IMR-90 (cell line): ENCODE results near the gene SPTBN5.

Experiments used
- CEBPB ChIP-seq: IDR thresholded peaks from 2 replicates; pipeline ENCODE4 v1.6.1; 2012; ENCODE audit warnings: low read depth, low read length, improper control_type of control experiment
- FOS ChIP-seq: fragments of 150-350 bp; IDR thresholded peaks from 2 replicates; pipeline ENCODE4 v1.6.1; 2016; ENCODE audit warnings: low read depth, low read length
- MAFK ChIP-seq: IDR thresholded peaks from 2 replicates; pipeline ENCODE4 v1.6.1; 2012; ENCODE audit warnings: low read depth, low read length, improper control_type of control experiment
- MXI1 ChIP-seq: IDR thresholded peaks from 2 replicates; pipeline ENCODE4 v1.6.1; 2012; ENCODE audit warnings: low read depth, mild to moderate bottlenecking, low read length, moderate library complexity, borderline replicate concordance
- NFE2L2 ChIP-seq: fragments of 150-350 bp; IDR thresholded peaks from 2 replicates; pipeline ENCODE4 v1.6.1; 2016; ENCODE audit warnings: low read depth, mild to moderate bottlenecking, low read length
- POLR2A ChIP-seq: IDR thresholded peaks from 2 replicates; pipeline ENCODE4 v1.6.1; 2012; ENCODE audit warnings: mild to moderate bottlenecking, low read depth, low read length
- RAD21 ChIP-seq: IDR thresholded peaks from 2 replicates; pipeline ENCODE4 v1.6.1; 2012; ENCODE audit warnings: low read length, improper control_type of control experiment
- RCOR1 ChIP-seq: IDR thresholded peaks from 2 replicates; pipeline ENCODE4 v1.6.1; 2012; ENCODE audit warnings: mild to moderate bottlenecking, low read length, improper control_type of control experiment; ENCODE audit not compliant: insufficient replicate concordance
- SMC3 ChIP-seq: fragments of 150-350 bp; IDR thresholded peaks from 2 replicates; pipeline ENCODE4 v1.6.1; 2016; ENCODE audit warnings: low read depth, mild to moderate bottlenecking, antibody characterized with exemption, low read length, moderate library complexity
- TF ChIP-seq, protein P1 (sequence below): conservative IDR thresholded peaks from 2 replicates; pipeline ENCODE4 v1.5.1; 2012; ENCODE audit warnings: mild to moderate bottlenecking, low read depth, low read length, improper control_type of control experiment
- TF ChIP-seq, protein P2 (sequence below): fragments of 150-350 bp; IDR thresholded peaks from 2 replicates; pipeline ENCODE4 v1.6.1; 2016; ENCODE audit warnings: low read depth, mild to moderate bottlenecking, low read length, moderate library complexity, borderline replicate concordance
- TF ChIP-seq, protein P3 (sequence below): fragments of 150-350 bp; IDR thresholded peaks from 2 replicates; pipeline ENCODE4 v1.6.1; 2017; ENCODE audit warnings: mild to moderate bottlenecking, antibody characterized with exemption, low read length, low read depth

DNA sequence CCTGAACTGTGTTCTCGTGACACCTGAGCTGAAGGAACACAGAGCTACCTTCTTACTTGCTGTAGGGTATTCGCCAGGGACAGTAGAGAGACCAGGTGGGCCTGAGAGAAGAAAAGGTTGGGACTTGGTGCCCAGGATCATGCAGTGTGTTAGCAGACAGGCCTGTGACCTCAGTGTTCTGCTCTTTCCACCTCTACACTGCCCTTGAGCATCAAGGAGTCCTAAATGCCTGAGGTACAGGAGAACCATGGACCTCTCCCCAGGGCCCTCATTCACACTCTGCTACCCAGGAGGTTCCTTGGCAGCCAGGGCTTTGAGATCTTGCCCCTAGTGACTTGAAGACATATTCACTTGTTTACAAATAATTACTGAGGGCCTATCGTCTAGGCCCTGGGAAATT is 88.1 kb downstream of the SPTBN5 start:
- TF ChIP-seq, protein P1, sequence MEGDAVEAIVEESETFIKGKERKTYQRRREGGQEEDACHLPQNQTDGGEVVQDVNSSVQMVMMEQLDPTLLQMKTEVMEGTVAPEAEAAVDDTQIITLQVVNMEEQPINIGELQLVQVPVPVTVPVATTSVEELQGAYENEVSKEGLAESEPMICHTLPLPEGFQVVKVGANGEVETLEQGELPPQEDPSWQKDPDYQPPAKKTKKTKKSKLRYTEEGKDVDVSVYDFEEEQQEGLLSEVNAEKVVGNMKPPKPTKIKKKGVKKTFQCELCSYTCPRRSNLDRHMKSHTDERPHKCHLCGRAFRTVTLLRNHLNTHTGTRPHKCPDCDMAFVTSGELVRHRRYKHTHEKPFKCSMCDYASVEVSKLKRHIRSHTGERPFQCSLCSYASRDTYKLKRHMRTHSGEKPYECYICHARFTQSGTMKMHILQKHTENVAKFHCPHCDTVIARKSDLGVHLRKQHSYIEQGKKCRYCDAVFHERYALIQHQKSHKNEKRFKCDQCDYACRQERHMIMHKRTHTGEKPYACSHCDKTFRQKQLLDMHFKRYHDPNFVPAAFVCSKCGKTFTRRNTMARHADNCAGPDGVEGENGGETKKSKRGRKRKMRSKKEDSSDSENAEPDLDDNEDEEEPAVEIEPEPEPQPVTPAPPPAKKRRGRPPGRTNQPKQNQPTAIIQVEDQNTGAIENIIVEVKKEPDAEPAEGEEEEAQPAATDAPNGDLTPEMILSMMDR, result no peak
- no peak for TF ChIP-seq SMC3
- no peak for TF ChIP-seq FOS
- TF ChIP-seq MAFK, result no peak
- TF ChIP-seq CEBPB, result no peak
- TF ChIP-seq, protein P2, sequence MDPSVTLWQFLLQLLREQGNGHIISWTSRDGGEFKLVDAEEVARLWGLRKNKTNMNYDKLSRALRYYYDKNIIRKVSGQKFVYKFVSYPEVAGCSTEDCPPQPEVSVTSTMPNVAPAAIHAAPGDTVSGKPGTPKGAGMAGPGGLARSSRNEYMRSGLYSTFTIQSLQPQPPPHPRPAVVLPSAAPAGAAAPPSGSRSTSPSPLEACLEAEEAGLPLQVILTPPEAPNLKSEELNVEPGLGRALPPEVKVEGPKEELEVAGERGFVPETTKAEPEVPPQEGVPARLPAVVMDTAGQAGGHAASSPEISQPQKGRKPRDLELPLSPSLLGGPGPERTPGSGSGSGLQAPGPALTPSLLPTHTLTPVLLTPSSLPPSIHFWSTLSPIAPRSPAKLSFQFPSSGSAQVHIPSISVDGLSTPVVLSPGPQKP, result no peak
- TF ChIP-seq POLR2A, result no peak
- no peak for TF ChIP-seq RCOR1
- TF ChIP-seq MXI1, result no peak
- TF ChIP-seq, protein P3, sequence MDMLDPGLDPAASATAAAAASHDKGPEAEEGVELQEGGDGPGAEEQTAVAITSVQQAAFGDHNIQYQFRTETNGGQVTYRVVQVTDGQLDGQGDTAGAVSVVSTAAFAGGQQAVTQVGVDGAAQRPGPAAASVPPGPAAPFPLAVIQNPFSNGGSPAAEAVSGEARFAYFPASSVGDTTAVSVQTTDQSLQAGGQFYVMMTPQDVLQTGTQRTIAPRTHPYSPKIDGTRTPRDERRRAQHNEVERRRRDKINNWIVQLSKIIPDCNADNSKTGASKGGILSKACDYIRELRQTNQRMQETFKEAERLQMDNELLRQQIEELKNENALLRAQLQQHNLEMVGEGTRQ, result no peak
- TF ChIP-seq RAD21, result no peak
- TF ChIP-seq NFE2L2, result no peak
